SU-DHL-6 (cell line): ENCODE measurements around the gene FOLR1.

Source experiments
- H2AFZ ChIP-seq: fragments of 200-600 bp; sonication (generic); 2 replicates; pipeline ENCODE4 v1.6.1; 2014; ENCODE audit warnings: low read depth, mild to moderate bottlenecking, moderate library complexity, mixed read lengths, antibody characterized with exemption, low read length; ENCODE audit not compliant: severe bottlenecking
- H3F3A ChIP-seq: fragments of 200-600 bp; shearing (Covaris generic); 2 replicates; pipeline ENCODE4 v1.6.0; 2016; ENCODE audit warnings: antibody characterized with exemption, mild to moderate bottlenecking; ENCODE audit not compliant: insufficient read depth
- H3K27ac ChIP-seq: fragments of 200-600 bp; sonication (generic); 2 replicates; pipeline ENCODE4 v1.5.1; 2016; ENCODE audit warnings: low read depth, mild to moderate bottlenecking, low read length, moderate library complexity, mixed read lengths
- H3K27me3 ChIP-seq: fragments of 200-600 bp; sonication (generic), shearing (Covaris generic); 2 replicates; pipeline ENCODE4 v1.6.0; 2014; ENCODE audit warnings: mild to moderate bottlenecking, low read length
- H3K36me3 ChIP-seq: fragments of 200-600 bp; sonication (generic); 2 replicates; pipeline ENCODE4 v1.6.1; 2014; ENCODE audit warnings: mild to moderate bottlenecking, low read length, mixed read lengths
- H3K4me2 ChIP-seq: fragments of 300-600, 200-600 bp; shearing (Covaris generic), sonication (generic); 2 replicates; pipeline ENCODE4 v1.6.0; 2014; ENCODE audit warnings: low read length, low read depth, mild to moderate bottlenecking; ENCODE audit not compliant: poor library complexity, severe bottlenecking
- H3K4me3 ChIP-seq: fragments of 200-600 bp; sonication (generic); 2 replicates; pipeline ENCODE4 v1.5.1; 2014; ENCODE audit warnings: antibody characterized with exemption, low read length, mild to moderate bottlenecking, mixed read lengths; ENCODE audit not compliant: insufficient read depth, poor library complexity, severe bottlenecking
- H3K79me2 ChIP-seq: fragments of 200-600 bp; sonication (generic); 2 replicates; pipeline ENCODE4 v1.6.1; 2014; ENCODE audit warnings: mild to moderate bottlenecking, low read length, moderate library complexity; ENCODE audit not compliant: insufficient read depth
- H3K9ac ChIP-seq: fragments of 200-600 bp; sonication (generic); 2 replicates; pipeline ENCODE4 v1.7.0; 2014; ENCODE audit warnings: mild to moderate bottlenecking, low read length
- H3K9me2 ChIP-seq: fragments of 200-600 bp; sonication (generic); replicated peaks from 2 replicates; pipeline ENCODE4 v1.6.1; 2014; ENCODE audit warnings: low read length; ENCODE audit not compliant: insufficient read depth
- H3K9me3 ChIP-seq: fragments of 200-600 bp; sonication (generic); 2 replicates; pipeline ENCODE4 v1.6.1; 2014; ENCODE audit warnings: low read length, mixed read lengths; ENCODE audit not compliant: insufficient read depth
- H4K20me1 ChIP-seq: fragments of 200-600 bp; sonication (generic); 2 replicates; pipeline ENCODE4 v1.6.1; 2014; ENCODE audit warnings: low read depth, mild to moderate bottlenecking, antibody characterized with exemption, low read length, moderate library complexity, mixed read lengths
- CTCF ChIP-seq: fragments of 200-600 bp; sonication (generic); IDR thresholded peaks from one replicate; pipeline ENCODE4 v1.5.1; 2017; ENCODE audit warnings: antibody characterized with exemption, mild to moderate bottlenecking, low read length, moderate library complexity; ENCODE audit not compliant: insufficient read depth, poor library complexity, severe bottlenecking
- EZH2phosphoT487 ChIP-seq: fragments of 200-600 bp; sonication (generic), shearing (Covaris generic); conservative IDR thresholded peaks from 2 replicates; pipeline ENCODE4 v1.6.1; 2018; ENCODE audit warnings: mild to moderate bottlenecking, antibody characterized with exemption, low read length, moderate library complexity, mixed read lengths

Gene FOLR1

GRCh38 chr11:72245263-72245816, 53.4 kb downstream of the FOLR1 start:
- Histone ChIP-seq H3K4me2 (no peak overlapping the region), H3K9ac (no peak overlapping the region), H3K27ac (no peak overlapping the region), H3K27me3 (no peaks in the 10 kb centered on the region), H3K36me3 (no peaks in the 10 kb centered on the region), H2AFZ (no peak overlapping the region), H3F3A (no peaks in the 10 kb centered on the region), H3K9me2 (no peaks in the 10 kb centered on the region), H3K9me3 (no peaks in the 10 kb centered on the region), H4K20me1 (no peaks in the 10 kb centered on the region), H3K4me3 (no peak overlapping the region), H3K79me2 (no peaks in the 10 kb centered on the region)
- TF ChIP-seq CTCF (no peak), EZH2phosphoT487 (no peak)
